ENCODE data around the gene LANCL1.

DNA sequence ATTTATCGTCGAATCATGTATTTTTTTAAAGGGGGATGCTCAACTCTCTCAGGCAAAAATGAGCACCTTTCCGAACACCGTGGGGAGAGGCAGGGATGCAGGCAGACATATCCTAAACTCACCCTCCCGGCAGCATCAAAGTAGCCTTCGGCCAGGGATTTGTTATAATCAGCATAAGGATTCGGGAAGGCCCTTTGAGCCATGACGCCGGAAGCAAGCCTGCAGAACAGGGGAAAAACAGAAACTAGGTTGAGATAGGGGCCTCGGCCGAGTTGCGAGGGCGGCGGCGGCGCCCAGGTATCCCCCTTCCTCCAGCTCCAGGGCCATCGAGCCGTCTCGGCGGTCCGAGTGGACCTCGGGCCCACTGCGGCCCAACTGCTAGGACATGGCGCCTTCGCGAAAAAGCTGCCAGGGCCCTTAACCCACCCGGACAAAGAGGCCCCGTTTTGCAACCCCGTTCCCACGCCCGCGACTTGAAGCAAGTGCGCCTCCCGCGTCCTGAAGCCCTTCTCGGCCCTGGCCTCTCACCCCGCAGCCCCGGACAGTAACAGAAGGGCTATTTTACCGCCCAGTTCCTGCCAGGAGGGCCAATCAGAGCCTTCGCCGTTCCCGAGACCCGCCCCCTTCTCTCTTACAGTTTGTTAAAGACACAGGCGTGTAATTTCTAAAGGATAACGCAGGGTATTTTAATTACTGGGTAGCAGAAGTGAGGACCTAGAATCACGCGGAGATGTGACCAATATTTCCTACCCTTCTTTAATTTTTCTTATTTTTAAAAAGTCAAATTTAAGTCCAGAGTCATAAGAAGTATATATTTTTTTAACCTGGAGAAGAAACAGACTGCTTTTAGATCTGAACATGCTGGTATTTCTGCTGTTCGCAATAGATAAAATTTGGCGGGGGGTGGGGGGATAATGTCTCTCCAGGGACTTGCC, at the start of gene LANCL1:
- TF ChIP-seq, protein P1, sequence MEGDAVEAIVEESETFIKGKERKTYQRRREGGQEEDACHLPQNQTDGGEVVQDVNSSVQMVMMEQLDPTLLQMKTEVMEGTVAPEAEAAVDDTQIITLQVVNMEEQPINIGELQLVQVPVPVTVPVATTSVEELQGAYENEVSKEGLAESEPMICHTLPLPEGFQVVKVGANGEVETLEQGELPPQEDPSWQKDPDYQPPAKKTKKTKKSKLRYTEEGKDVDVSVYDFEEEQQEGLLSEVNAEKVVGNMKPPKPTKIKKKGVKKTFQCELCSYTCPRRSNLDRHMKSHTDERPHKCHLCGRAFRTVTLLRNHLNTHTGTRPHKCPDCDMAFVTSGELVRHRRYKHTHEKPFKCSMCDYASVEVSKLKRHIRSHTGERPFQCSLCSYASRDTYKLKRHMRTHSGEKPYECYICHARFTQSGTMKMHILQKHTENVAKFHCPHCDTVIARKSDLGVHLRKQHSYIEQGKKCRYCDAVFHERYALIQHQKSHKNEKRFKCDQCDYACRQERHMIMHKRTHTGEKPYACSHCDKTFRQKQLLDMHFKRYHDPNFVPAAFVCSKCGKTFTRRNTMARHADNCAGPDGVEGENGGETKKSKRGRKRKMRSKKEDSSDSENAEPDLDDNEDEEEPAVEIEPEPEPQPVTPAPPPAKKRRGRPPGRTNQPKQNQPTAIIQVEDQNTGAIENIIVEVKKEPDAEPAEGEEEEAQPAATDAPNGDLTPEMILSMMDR (IDR thresholded peaks at IDR 0.05), result no peak
- TF ChIP-seq POLR2A (IDR thresholded peaks at IDR 0.05), result peak; percentile 57 to 80 (median 80)
